OCI-LY1 (cell line): ENCODE results near the gene RUNX1.

Source experiments
- H2AFZ ChIP-seq: fragments of 200-600 bp; sonication (generic), shearing (Covaris generic); 2 replicates; pipeline ENCODE4 v1.6.0; 2014; ENCODE audit warnings: antibody characterized with exemption, mild to moderate bottlenecking, low read length
- H3F3A ChIP-seq: fragments of 200-600 bp; sonication (generic), shearing (Covaris generic); 2 replicates; pipeline ENCODE4 v1.6.0; 2014; ENCODE audit warnings: mild to moderate bottlenecking, antibody characterized with exemption, low read length, moderate library complexity; ENCODE audit not compliant: insufficient read depth
- H3K27ac ChIP-seq: fragments of 200-600 bp; sonication (generic); 2 replicates; pipeline ENCODE4 v1.5.1; 2014; ENCODE audit warnings: low read length, mixed run types, mild to moderate bottlenecking, low read depth; ENCODE audit not compliant: poor library complexity, severe bottlenecking
- H3K27me3 ChIP-seq: fragments of 200-600 bp; sonication (generic); 2 replicates; pipeline ENCODE4 v1.6.0; 2014; ENCODE audit warnings: antibody characterized with exemption, mild to moderate bottlenecking, low read length, moderate library complexity; ENCODE audit not compliant: insufficient read depth
- H3K36me3 ChIP-seq: fragments of 200-600 bp; sonication (generic); 2 replicates; pipeline ENCODE4 v1.6.1; 2014; ENCODE audit warnings: mild to moderate bottlenecking, antibody characterized with exemption, low read length, moderate library complexity, mixed read lengths; ENCODE audit not compliant: insufficient read depth
- H3K4me1 ChIP-seq: fragments of 200-600 bp; sonication (generic); 2 replicates; pipeline ENCODE4 v1.5.1; 2014; ENCODE audit warnings: mild to moderate bottlenecking, low read length, moderate library complexity; ENCODE audit not compliant: insufficient read depth, severe bottlenecking
- H3K4me2 ChIP-seq: fragments of 200-600 bp; sonication (generic), shearing (Covaris generic); 2 replicates; pipeline ENCODE4 v1.6.1; 2014; ENCODE audit warnings: low read length
- H3K4me3 ChIP-seq: fragments of 200-600 bp; sonication (generic); 2 replicates; pipeline ENCODE4 v1.5.1; 2014; ENCODE audit warnings: low read length, low read depth, mild to moderate bottlenecking, mixed read lengths; ENCODE audit not compliant: poor library complexity, severe bottlenecking
- H3K79me2 ChIP-seq: fragments of 200-600 bp; shearing (Covaris generic); 2 replicates; pipeline ENCODE4 v1.6.1; 2016; ENCODE audit warnings: mixed run types, low read length, mixed read lengths; ENCODE audit not compliant: insufficient read depth
- H3K9ac ChIP-seq: fragments of 200-600 bp; sonication (generic), shearing (Covaris generic); 2 replicates; pipeline ENCODE4 v1.6.1; 2014; ENCODE audit warnings: mild to moderate bottlenecking, low read length, mixed read lengths
- H3K9me2 ChIP-seq: fragments of 200-600 bp; sonication (generic), shearing (Covaris generic); 2 replicates; pipeline ENCODE4 v1.6.1; 2014; ENCODE audit warnings: low read depth, mild to moderate bottlenecking, low read length, mixed read lengths
- H3K9me3 ChIP-seq: fragments of 200-600 bp; shearing (Covaris generic); 2 replicates; pipeline ENCODE4 v1.6.1; 2014; ENCODE audit warnings: low read length, mixed read lengths
- H4K20me1 ChIP-seq: fragments of 200-600 bp; sonication (generic), shearing (Covaris generic); 2 replicates; pipeline ENCODE4 v1.6.0; 2016; ENCODE audit warnings: mild to moderate bottlenecking, low read length; ENCODE audit not compliant: insufficient read depth
- CTCF ChIP-seq: fragments of 200-600 bp; sonication (generic), shearing (Covaris generic); IDR thresholded peaks from 2 replicates; pipeline ENCODE4 v1.5.1; 2017; ENCODE audit warnings: mild to moderate bottlenecking, antibody characterized with exemption, low read length, moderate library complexity, mixed read lengths
- EZH2 ChIP-seq: fragments of 200-600 bp; sonication (generic), shearing (Covaris generic); IDR thresholded peaks from 2 replicates; pipeline ENCODE4 v1.8.0; 2017; ENCODE audit warnings: borderline replicate concordance, mixed run types, mild to moderate bottlenecking, antibody characterized with exemption, low read length, moderate library complexity, mixed read lengths

Gene RUNX1

DNA sequence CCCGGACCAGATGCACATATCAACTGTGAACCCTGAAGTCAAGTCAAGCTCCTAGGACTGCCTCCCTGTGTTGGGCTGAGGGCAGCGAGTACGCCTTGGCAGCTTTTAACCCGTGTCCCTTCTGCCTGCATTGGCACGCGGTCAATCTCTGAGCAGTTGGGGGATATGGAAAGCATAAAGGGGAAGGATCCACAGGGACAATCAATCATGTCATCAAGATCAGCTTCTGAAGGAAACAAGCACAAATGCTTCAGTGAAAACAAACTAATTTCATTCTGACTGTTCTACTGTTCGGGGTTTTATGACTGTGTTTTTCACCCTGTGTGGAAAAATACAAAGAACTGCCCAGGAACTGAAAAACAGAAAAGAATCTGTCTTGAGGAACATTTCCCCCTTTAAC lies 106.2 kb downstream of the RUNX1 start:
- H3K9me2 ChIP-seq: no peaks in the 10 kb centered on the region
- H3K9ac ChIP-seq: no peak overlapping the region
- H3K9me3 ChIP-seq: no peaks in the 10 kb centered on the region
- no peaks in the 10 kb centered on the region for H3K27me3 ChIP-seq
- TF ChIP-seq CTCF: no peak
- TF ChIP-seq EZH2: no peak
- H4K20me1 ChIP-seq: no peaks in the 10 kb centered on the region
- H3K36me3 ChIP-seq: 0 out of 2 replicates have a peak, but pooled peaks cover 3% of the 10 kb centered on the region
- no peak overlapping the region for H2AFZ ChIP-seq
- no peak overlapping the region for H3K4me2 ChIP-seq
- no peak overlapping the region for H3K4me3 ChIP-seq
- H3K4me1 ChIP-seq: peaks cover 20% of the 10 kb centered on the region
- H3K79me2 ChIP-seq: 0 out of 2 replicates have a peak, but pooled peaks cover 3% of the 10 kb centered on the region
- H3K27ac ChIP-seq: no peak overlapping the region
- H3F3A ChIP-seq: no peaks in the 10 kb centered on the region

DNA sequence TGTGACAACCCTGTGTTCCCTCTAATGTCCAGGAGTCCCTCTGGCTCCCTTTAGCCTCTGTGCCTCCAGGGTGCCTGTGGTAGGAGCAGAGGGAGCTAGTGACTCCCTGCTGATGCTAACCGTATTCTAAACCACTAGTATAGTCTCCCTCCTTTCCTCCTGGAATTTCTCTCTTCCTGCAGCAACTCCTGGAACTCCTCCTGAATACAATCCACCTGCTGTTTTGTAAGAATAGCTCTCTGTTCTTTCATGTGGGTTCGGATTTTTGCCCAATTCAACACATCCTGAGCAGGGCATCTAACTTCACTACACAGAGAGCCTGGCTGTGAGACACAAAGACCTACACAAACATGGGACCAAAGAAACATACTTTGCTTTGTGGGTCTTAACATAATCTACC lies 107.9 kb downstream of the RUNX1 start:
- H3K9ac ChIP-seq: no peak overlapping the region
- H3K27me3 ChIP-seq: no peaks in the 10 kb centered on the region
- no peaks in the 10 kb centered on the region for H3K9me3 ChIP-seq
- H3K4me2 ChIP-seq: no peak overlapping the region
- no peak overlapping the region for H2AFZ ChIP-seq
- no peak overlapping the region for H3K27ac ChIP-seq
- H3K36me3 ChIP-seq: 0 out of 2 replicates have a peak, but pooled peaks cover 3% of the 10 kb centered on the region
- H3F3A ChIP-seq: no peaks in the 10 kb centered on the region
- H4K20me1 ChIP-seq: no peaks in the 10 kb centered on the region
- no peaks in the 10 kb centered on the region for H3K9me2 ChIP-seq
- no peak overlapping the region for H3K4me3 ChIP-seq
- TF ChIP-seq CTCF (no peak), EZH2 (no peak)
- peaks cover 10% of the 10 kb centered on the region for H3K4me1 ChIP-seq
- H3K79me2 ChIP-seq: peaks cover 3% of the 10 kb centered on the region; the same call in 1 of the 2 replicates

DNA sequence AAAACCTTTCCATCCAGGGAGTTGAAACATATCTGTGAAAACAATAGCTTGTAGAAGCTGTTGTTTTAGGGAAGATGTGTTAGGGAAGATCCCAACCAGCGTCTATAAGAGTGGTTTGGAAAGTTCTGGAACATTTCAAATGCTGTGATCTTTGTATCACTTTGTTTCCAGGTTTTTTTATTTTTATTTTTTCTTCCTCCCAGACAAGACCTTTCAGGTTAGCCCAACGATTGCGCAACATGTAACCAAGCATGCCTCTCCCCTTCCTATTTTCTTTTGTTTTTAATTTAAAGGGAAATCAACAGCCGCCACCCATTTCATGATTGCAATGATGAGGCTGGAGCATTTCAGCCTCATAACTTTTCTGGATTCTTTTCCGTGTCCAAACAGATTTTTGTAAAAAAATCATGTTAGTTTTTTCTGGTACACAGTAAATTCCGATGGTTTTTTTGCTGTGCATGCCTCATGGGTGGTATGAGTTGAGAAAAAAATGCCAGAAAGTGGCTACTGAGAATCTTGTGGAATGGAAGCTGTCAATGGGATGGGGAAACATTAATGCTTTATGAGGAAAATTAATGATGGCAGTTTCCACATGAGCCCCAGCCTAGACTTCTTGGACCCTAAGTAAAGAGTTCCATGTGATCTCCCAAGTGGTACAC lies 109.3 kb downstream of the RUNX1 start:
- H3K9me3 ChIP-seq: no peaks in the 10 kb centered on the region
- H4K20me1 ChIP-seq: no peaks in the 10 kb centered on the region
- no peak overlapping the region for H3K9ac ChIP-seq
- H2AFZ ChIP-seq: no peak overlapping the region
- no peak overlapping the region for H3K27ac ChIP-seq
- H3K9me2 ChIP-seq: no peaks in the 10 kb centered on the region
- H3K79me2 ChIP-seq: peaks cover 3% of the 10 kb centered on the region; the same call in 1 of the 2 replicates
- H3K27me3 ChIP-seq: no peaks in the 10 kb centered on the region
- H3K4me3 ChIP-seq: no peak overlapping the region
- no peak overlapping the region for H3K4me2 ChIP-seq
- TF ChIP-seq CTCF (no peak), EZH2 (no peak)
- peaks cover 7% of the 10 kb centered on the region for H3K4me1 ChIP-seq
- no peaks in the 10 kb centered on the region for H3F3A ChIP-seq
- H3K36me3 ChIP-seq: no peaks in the 10 kb centered on the region
